HG02870 (cell line): ENCODE measurements around the gene DQX1.

Experiments used
- ATAC-seq: cut with Tn5 transposase; IDR thresholded peaks from one replicate; pipeline ENCODE4 v1.9.1; 2021; ENCODE audit warnings: mild to moderate bottlenecking, moderate library complexity; ENCODE audit not compliant: unreplicated experiment

The DQX1 gene

GRCh38 chr2:74533464-74533863, 7.4 kb upstream of the DQX1 start:
- ATAC-seq, result no peak

GRCh38 chr2:74532222-74532621, 6.2 kb upstream of the DQX1 start:
- no peak for ATAC-seq

GRCh38 chr2:74531666-74532065, 5.6 kb upstream of the DQX1 start:
- ATAC-seq, result no peak

- peak; percentile 24 for ATAC-seq
Measured at GRCh38 chr2:74530239-74531187, 4.5 kb upstream of the DQX1 start.

GRCh38 chr2:74529357-74530238, 3.6 kb upstream of the DQX1 start, which contains the start of the genes AUP1 and HTRA2:
Gene AUP1 (minus strand): TSS chr2:74529706. CDS start chr2:74529629, 77 bp downstream.
Gene HTRA2 (plus strand): TSS chr2:74529933. CDS start chr2:74530007, 74 bp downstream.
- peak; percentile 73 for ATAC-seq

- peak; percentile 5 for ATAC-seq
Measured at GRCh38 chr2:74528600-74529356, 2.7 kb upstream of the DQX1 start.

GRCh38 chr2:74527741-74528140, 1.7 kb upstream of the DQX1 start:
- ATAC-seq, result no peak

GRCh38 chr2:74526649-74527230, 709 bp upstream of the DQX1 start:
- ATAC-seq, result no peak

- no peak for ATAC-seq
Measured at GRCh38 chr2:74524955-74525716, 895 bp downstream of the DQX1 start.

GRCh38 chr2:74524005-74524404, 2.0 kb downstream of the DQX1 start:
- ATAC-seq, result no peak

GRCh38 chr2:74522516-74522915, 3.5 kb downstream of the DQX1 start:
- ATAC-seq, result no peak

GRCh38 chr2:74516650-74517049, 9.4 kb downstream of the DQX1 start:
- no peak for ATAC-seq

- ATAC-seq, result no peak
Measured at GRCh38 chr2:74515981-74516633, 9.9 kb downstream of the DQX1 start.

GRCh38 chr2:74515271-74515980, 10.6 kb downstream of the DQX1 start:
- no peak for ATAC-seq

- no peak for ATAC-seq
Measured at GRCh38 chr2:74514368-74515270, 11.4 kb downstream of the DQX1 start, which contains the start of gene TLX2. Gene TLX2 (plus strand): TSS chr2:74514450. CDS start chr2:74514807, 357 bp downstream.

- no peak for ATAC-seq
Measured at GRCh38 chr2:74513605-74514367, 12.2 kb downstream of the DQX1 start.
